Fibroblast of skin of right quadriceps (primary cell): Measurements from ENCODE around the gene ARHGAP22.
"Not testable (repeated sequence)": the region's sequence is repeated elsewhere in the genome, so short reads cannot be mapped to it uniquely, and the experiment has no call there.

Experiments
- DNase-seq: peaks from one replicate; pipeline ENCODE4 v3.0.0-alpha.2; 2013

Gene ARHGAP22

GRCh38 chr10:48446785-48447184 is 158.1 kb downstream of the ARHGAP22 start:
- no peak for DNase-seq

GRCh38 chr10:48445932-48446331 is 158.9 kb downstream of the ARHGAP22 start:
- no peak for DNase-seq

- DNase-seq: no peak
Measured at GRCh38 chr10:48444861-48445841, 159.7 kb downstream of the ARHGAP22 start.

GRCh38 chr10:48444266-48444665 is 160.6 kb downstream of the ARHGAP22 start:
- peak; percentile 25 for DNase-seq

GRCh38 chr10:48442809-48443177 is 162.1 kb downstream of the ARHGAP22 start:
- no peak for DNase-seq

GRCh38 chr10:48442090-48442808 is 162.6 kb downstream of the ARHGAP22 start:
- no peak for DNase-seq

GRCh38 chr10:48440771-48441170 is 164.1 kb downstream of the ARHGAP22 start:
- no peak for DNase-seq

GRCh38 chr10:48439581-48440041 is 165.3 kb downstream of the ARHGAP22 start:
- peak; percentile 29 for DNase-seq

GRCh38 chr10:48439031-48439430 is 165.8 kb downstream of the ARHGAP22 start:
- peak; percentile 76 for DNase-seq

GRCh38 chr10:48437546-48437945 is 167.3 kb downstream of the ARHGAP22 start:
- DNase-seq: no peak

GRCh38 chr10:48431871-48432270 is 173.0 kb downstream of the ARHGAP22 start:
- no peak for DNase-seq

- no peak for DNase-seq
Measured at GRCh38 chr10:48430402-48430993, 174.4 kb downstream of the ARHGAP22 start.

GRCh38 chr10:48429309-48429708 is 175.6 kb downstream of the ARHGAP22 start:
- DNase-seq: no peak

GRCh38 chr10:48428896-48429295 is 176.0 kb downstream of the ARHGAP22 start:
- no peak for DNase-seq

- no peak for DNase-seq
Measured at GRCh38 chr10:48423884-48424283, 181.0 kb downstream of the ARHGAP22 start.

- not testable (repeated sequence) for DNase-seq
Measured at GRCh38 chr10:48421862-48422261, 183.0 kb downstream of the ARHGAP22 start.

- DNase-seq: no peak
Measured at GRCh38 chr10:48419714-48420113, 185.2 kb downstream of the ARHGAP22 start.

- DNase-seq: no peak
Measured at GRCh38 chr10:48418189-48418788, 186.6 kb downstream of the ARHGAP22 start.

GRCh38 chr10:48417374-48417773 is 187.5 kb downstream of the ARHGAP22 start:
- DNase-seq: no peak

- no peak for DNase-seq
Measured at GRCh38 chr10:48416584-48417232, 188.2 kb downstream of the ARHGAP22 start.

- peak; percentile 53 for DNase-seq
Measured at GRCh38 chr10:48414778-48415177, 190.1 kb downstream of the ARHGAP22 start.

- DNase-seq: no peak
Measured at GRCh38 chr10:48414160-48414559, 190.7 kb downstream of the ARHGAP22 start.
